PC-3 (cell line): ENCODE results near the gene HECW1.
"Not testable (repeated sequence)": the region's sequence is repeated elsewhere in the genome, so short reads cannot be mapped to it uniquely, and the experiment has no call there.

Experiments used
- EZH2 ChIP-seq: fragments of 300-600 bp; sonication (generic); IDR thresholded peaks from one replicate; pipeline ENCODE4 v1.6.1; 2017; ENCODE audit warnings: antibody characterized with exemption, mild to moderate bottlenecking, low read length; ENCODE audit not compliant: unreplicated experiment
- EZH2phosphoT487 ChIP-seq: fragments of 300-600 bp; sonication (generic); IDR thresholded peaks from 2 replicates; pipeline ENCODE4 v1.6.1; 2018; ENCODE audit warnings: mild to moderate bottlenecking, antibody characterized with exemption, low read length, borderline replicate concordance
- TF ChIP-seq, protein P1 (sequence below): fragments of 300-600 bp; sonication (generic); conservative IDR thresholded peaks from 2 replicates; pipeline ENCODE4 v1.5.1; 2017; ENCODE audit warnings: antibody characterized with exemption, low read depth, mild to moderate bottlenecking, low read length

GRCh38 chr7:43073811-43074210 lies 38.6 kb upstream of the HECW1 start:
- TF ChIP-seq, protein P1, sequence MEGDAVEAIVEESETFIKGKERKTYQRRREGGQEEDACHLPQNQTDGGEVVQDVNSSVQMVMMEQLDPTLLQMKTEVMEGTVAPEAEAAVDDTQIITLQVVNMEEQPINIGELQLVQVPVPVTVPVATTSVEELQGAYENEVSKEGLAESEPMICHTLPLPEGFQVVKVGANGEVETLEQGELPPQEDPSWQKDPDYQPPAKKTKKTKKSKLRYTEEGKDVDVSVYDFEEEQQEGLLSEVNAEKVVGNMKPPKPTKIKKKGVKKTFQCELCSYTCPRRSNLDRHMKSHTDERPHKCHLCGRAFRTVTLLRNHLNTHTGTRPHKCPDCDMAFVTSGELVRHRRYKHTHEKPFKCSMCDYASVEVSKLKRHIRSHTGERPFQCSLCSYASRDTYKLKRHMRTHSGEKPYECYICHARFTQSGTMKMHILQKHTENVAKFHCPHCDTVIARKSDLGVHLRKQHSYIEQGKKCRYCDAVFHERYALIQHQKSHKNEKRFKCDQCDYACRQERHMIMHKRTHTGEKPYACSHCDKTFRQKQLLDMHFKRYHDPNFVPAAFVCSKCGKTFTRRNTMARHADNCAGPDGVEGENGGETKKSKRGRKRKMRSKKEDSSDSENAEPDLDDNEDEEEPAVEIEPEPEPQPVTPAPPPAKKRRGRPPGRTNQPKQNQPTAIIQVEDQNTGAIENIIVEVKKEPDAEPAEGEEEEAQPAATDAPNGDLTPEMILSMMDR: not testable (repeated sequence)
- TF ChIP-seq EZH2, EZH2phosphoT487: not testable (repeated sequence)
